Mesenchymal stem cell (in vitro differentiated cells and primary cell): Measurements from ENCODE around the gene ITGB2.

Source experiments
- DNase-seq: peaks from one replicate; pipeline ENCODE4 v3.0.0-alpha.2; 2013
- H2AFZ ChIP-seq: one replicate; pipeline ENCODE4 v1.6.1; 2013; ENCODE audit warnings: low read depth, mild to moderate bottlenecking, control low read depth, inconsistent platforms, low read length, moderate library complexity
- H2AK5ac ChIP-seq: 2 replicates; pipeline ENCODE4 v1.6.1; 2013; ENCODE audit warnings: low read length, moderate library complexity, mild to moderate bottlenecking, inconsistent platforms; ENCODE audit not compliant: severe bottlenecking
- H2BK120ac ChIP-seq: one replicate; pipeline ENCODE4 v1.6.1; 2013; ENCODE audit warnings: low read depth, mild to moderate bottlenecking, inconsistent platforms, low read length, moderate library complexity
- H2BK12ac ChIP-seq, 2 experiments: one replicate each; pipeline ENCODE4 v1.6.1; 2013; ENCODE audit warnings: inconsistent platforms in 2 of 2, low read length in 2 of 2, mild to moderate bottlenecking in 2 of 2, moderate library complexity in 2 of 2, control low read depth in 1 of 2
- H2BK15ac ChIP-seq: one replicate; pipeline ENCODE4 v1.6.1; 2013; ENCODE audit warnings: mild to moderate bottlenecking, low read depth, inconsistent platforms; ENCODE audit not compliant: poor library complexity, severe bottlenecking
- H2BK5ac ChIP-seq: 2 replicates; pipeline ENCODE4 v1.6.1; 2013; ENCODE audit warnings: low read depth, mild to moderate bottlenecking, low read length, control low read depth, inconsistent platforms; ENCODE audit not compliant: poor library complexity, severe bottlenecking
- H3K14ac ChIP-seq, 2 experiments: one replicate each; pipeline ENCODE4 v1.6.1; 2013; ENCODE audit warnings: inconsistent platforms in 2 of 2, low read length in 2 of 2, control low read depth in 1 of 2, mild to moderate bottlenecking in 1 of 2, moderate library complexity in 1 of 2
- H3K18ac ChIP-seq, 2 experiments: one replicate each; pipeline ENCODE4 v1.6.1; 2013; ENCODE audit warnings: inconsistent platforms in 2 of 2, low read length in 2 of 2, control low read depth in 1 of 2, low read depth in 1 of 2, mild to moderate bottlenecking in 1 of 2
- H3K23ac ChIP-seq, 2 experiments: one replicate each; pipeline ENCODE4 v1.6.1; 2013; ENCODE audit warnings: inconsistent platforms in 2 of 2, low read length in 2 of 2, mild to moderate bottlenecking in 2 of 2, moderate library complexity in 2 of 2, control low read depth in 1 of 2
- H3K27ac ChIP-seq: 2 replicates; pipeline ENCODE4 v1.5.1; 2013; ENCODE audit warnings: mild to moderate bottlenecking, moderate library complexity, low read length, control low read depth, inconsistent platforms; ENCODE audit not compliant: poor library complexity, severe bottlenecking
- H3K27me3 ChIP-seq, 2 experiments: 2 replicates each; pipeline versions ENCODE4 v1.6.1 to v1.7.0; 2013; ENCODE audit warnings: low read length in 2 of 2, mild to moderate bottlenecking in 2 of 2, moderate library complexity in 2 of 2, control low read depth in 1 of 2, inconsistent platforms in 1 of 2; ENCODE audit not compliant: control insufficient read depth in 1 of 2, insufficient read depth in 1 of 2
- H3K36me3 ChIP-seq, 2 experiments: 2 replicates each; pipeline versions ENCODE4 v1.6.1 to v1.7.0; 2013; ENCODE audit warnings: low read length in 2 of 2, control low read depth in 1 of 2, inconsistent platforms in 1 of 2, low read depth in 1 of 2, mild to moderate bottlenecking in 1 of 2; ENCODE audit not compliant: insufficient read depth in 2 of 2, control insufficient read depth in 1 of 2
- H3K4ac ChIP-seq, 2 experiments: one replicate each; pipeline ENCODE4 v1.6.1; 2013; ENCODE audit warnings: inconsistent platforms in 2 of 2, low read length in 2 of 2, mild to moderate bottlenecking in 2 of 2, moderate library complexity in 2 of 2, control low read depth in 1 of 2, low read depth in 1 of 2
- H3K4me1 ChIP-seq: 2 replicates; pipeline ENCODE4 v1.6.1; 2013; ENCODE audit warnings: low read depth, low read length, control low read depth; ENCODE audit not compliant: control insufficient read depth, insufficient read depth
- H3K4me2 ChIP-seq: 2 replicates; pipeline ENCODE4 v1.6.1; 2013; ENCODE audit warnings: low read length, mild to moderate bottlenecking, inconsistent platforms; ENCODE audit not compliant: poor library complexity, severe bottlenecking
- H3K4me3 ChIP-seq, 2 experiments: 2 replicates each; pipeline versions ENCODE4 v1.5.1 to v1.7.0; 2013; ENCODE audit warnings: low read length in 2 of 2, mild to moderate bottlenecking in 2 of 2, control low read depth in 1 of 2, low read depth in 1 of 2; ENCODE audit not compliant: insufficient read depth in 1 of 2
- H3K79me1 ChIP-seq: replicated peaks from 2 replicates; pipeline ENCODE4 v1.6.1; 2013; ENCODE audit warnings: mild to moderate bottlenecking, control low read depth, low read length, inconsistent platforms; ENCODE audit not compliant: poor library complexity, severe bottlenecking
- H3K9ac ChIP-seq: 2 replicates; pipeline ENCODE4 v1.7.0; 2013; ENCODE audit warnings: mild to moderate bottlenecking, low read length, moderate library complexity
- H3K9me3 ChIP-seq: 2 replicates; pipeline ENCODE4 v1.7.0; 2013; ENCODE audit warnings: mild to moderate bottlenecking, low read length; ENCODE audit not compliant: control insufficient read depth
- H4K8ac ChIP-seq: one replicate; pipeline ENCODE4 v1.6.1; 2013; ENCODE audit warnings: inconsistent platforms, mild to moderate bottlenecking, low read length, moderate library complexity
- H4K91ac ChIP-seq: one replicate; pipeline ENCODE4 v1.6.1; 2013; ENCODE audit warnings: mild to moderate bottlenecking, low read length, inconsistent platforms
- WGBS: methylation state at CpG from one replicate; pipeline ENCODE4 v1.1.7; 2013; ENCODE audit warnings: mixed read lengths; 5-methylcytosine and 5-hydroxymethylcytosine counted together

ITGB2 gene

DNA sequence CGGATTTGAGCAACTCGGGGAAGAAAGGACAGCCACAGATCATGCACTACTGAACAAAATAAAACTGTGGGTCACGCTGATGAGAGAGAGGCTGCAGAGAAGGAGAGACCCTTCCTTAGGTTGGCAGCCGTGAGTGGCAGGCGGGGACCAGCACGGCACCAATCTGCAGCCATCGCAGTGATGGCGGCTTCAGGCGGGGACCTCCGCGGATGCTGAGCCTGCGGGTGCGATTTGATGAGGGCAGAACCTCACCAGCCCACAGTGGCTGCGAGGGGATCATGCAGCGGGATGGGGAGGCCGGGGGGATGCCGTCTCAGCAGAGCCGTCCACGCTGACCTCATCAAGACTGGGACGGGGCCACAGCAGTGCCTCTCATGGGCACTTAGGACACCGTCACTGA lies 11.8 kb downstream of the ITGB2 start:
- Histone ChIP-seq H3K4me2 (no peak overlapping the region), H2BK12ac (no peak overlapping the region), H2BK15ac (no peak overlapping the region), H3K27me3 (peaks cover 52 to 66% of the 10 kb centered on the region in 2 experiments), H4K8ac (no peak overlapping the region), H3K9me3 (no peaks in the 10 kb centered on the region), H3K18ac (no peak overlapping the region), H2AK5ac (no peak overlapping the region), H3K4ac (no peak overlapping the region), H3K36me3 (no peaks in the 10 kb centered on the region), H2BK120ac (no peak overlapping the region), H2AFZ (no peak overlapping the region), H3K23ac (no peak overlapping the region), H2BK5ac (no peak overlapping the region), H3K9ac (no peak overlapping the region), H4K91ac (no peak overlapping the region), H3K4me3 (no peak overlapping the region), H3K14ac (no peak overlapping the region), H3K4me1 (peaks cover 8% of the 10 kb centered on the region), H3K79me1 (no peaks in the 10 kb centered on the region), H3K27ac (no peak overlapping the region)
- DNase-seq, result no peak
- WGBS, result 92% methylated on average over 21 of the region's 21 CpGs

DNA sequence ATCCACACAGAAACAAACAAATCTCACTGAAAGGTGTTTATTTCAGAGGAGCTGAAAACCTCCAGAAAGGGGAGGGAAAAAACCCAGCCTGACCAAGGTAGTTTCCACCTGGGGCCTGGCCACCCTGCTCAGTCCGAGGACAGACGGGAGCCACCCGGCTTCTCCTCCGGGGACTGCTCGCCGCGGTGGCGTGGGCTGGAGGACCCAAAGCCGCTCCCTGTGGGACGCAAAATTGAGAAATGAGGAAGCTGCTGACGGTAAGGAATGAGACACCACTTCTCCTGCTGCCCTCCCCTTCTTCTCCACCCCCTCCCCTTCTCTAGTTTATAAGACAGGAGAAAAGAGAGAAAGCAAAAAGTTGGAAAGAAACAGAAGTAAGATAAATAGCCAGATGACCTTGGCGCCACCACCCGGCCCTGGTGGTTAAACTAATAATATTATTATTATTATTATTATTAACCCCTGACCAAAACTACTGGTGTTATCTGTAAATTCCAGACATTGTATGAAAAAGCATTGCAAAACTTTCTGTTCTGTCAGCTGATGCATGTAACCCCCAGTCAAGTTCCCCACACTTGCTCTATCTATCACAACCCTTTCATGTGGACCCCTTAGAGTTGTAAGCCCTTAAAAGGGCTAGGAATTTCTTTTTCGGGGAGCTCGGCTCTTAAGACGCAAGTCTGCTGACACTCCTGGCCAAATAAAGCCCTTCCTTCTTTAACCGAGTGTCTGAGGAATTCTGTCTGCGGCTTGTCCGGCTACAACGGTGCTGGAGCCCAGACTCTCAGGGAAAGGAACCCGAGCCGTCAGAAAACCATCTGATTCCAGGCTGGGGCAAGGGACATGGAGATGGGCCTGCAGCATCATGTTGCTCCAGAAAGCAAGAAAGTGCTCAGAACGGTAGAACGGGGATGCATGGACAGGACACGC lies 12.5 kb downstream of the ITGB2 start:
- Histone ChIP-seq H3K4me3 (peak overlapping the region in 1 of 2 experiments; percentile 45), H2AK5ac (no peak overlapping the region), H3K4me1 (peaks cover 11% of the 10 kb centered on the region), H4K91ac (no peak overlapping the region), H4K8ac (no peak overlapping the region), H2BK15ac (no peak overlapping the region), H2BK120ac (no peak overlapping the region), H3K9me3 (no peaks in the 10 kb centered on the region), H3K14ac (no peak overlapping the region), H3K23ac (no peak overlapping the region), H2BK12ac (no peak overlapping the region), H3K36me3 (no peaks in the 10 kb centered on the region), H3K27me3 (peaks cover 53 to 65% of the 10 kb centered on the region in 2 experiments), H3K79me1 (no peaks in the 10 kb centered on the region), H2AFZ (no peak overlapping the region), H3K9ac (peak overlapping the region; percentile 0), H3K18ac (no peak overlapping the region), H3K4ac (no peak overlapping the region), H2BK5ac (no peak overlapping the region), H3K4me2 (no peak overlapping the region), H3K27ac (no peak overlapping the region)
- DNase-seq, result no peak
- 84% methylated on average over 14 of the region's 25 CpGs for WGBS

DNA sequence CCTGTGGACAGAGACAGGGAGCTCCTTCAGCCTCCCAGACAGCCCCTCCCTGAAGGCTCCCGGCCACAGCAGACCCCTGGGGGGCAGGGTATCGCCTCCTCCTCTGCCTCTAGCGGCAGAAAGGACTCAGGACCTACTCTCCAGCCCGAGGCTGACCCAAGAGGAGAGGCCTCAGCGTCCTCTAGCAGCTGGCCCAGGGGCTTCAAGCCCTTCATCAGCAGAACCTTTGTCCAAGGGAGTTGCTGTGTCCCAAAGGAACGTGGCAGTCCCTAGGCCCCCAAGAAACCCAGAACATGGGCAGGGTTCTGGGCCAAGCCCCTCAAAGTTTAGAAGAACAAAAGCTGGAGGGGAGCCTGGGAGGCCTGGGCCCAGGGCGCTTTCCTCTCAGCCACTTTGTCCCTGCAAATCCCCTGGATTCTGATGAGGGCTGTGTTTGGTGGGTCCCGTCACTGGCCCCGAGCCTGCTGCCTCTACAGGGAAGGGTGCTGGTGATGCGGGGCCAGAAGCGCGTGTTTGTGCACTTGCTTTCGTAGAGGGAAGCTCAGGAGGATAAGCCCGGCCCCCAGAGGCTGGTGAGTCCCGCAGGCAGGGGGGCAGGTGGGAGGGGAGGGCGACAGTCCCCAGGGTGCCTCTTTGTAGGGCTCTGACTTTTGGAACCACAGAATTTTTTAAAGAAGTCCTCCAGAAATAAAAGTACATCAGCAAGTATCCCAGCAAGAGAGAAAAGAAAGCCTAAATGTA lies 13.3 kb downstream of the ITGB2 start:
- Histone ChIP-seq H2BK15ac (no peak overlapping the region), H3K14ac (no peak overlapping the region), H3K18ac (no peak overlapping the region), H3K36me3 (no peaks in the 10 kb centered on the region), H4K8ac (no peak overlapping the region), H3K4me3 (peak overlapping the region in 1 of 2 experiments; percentile 45), H3K27me3 (peaks cover 56 to 64% of the 10 kb centered on the region in 2 experiments), H3K4ac (no peak overlapping the region), H3K79me1 (no peaks in the 10 kb centered on the region), H2AK5ac (no peak overlapping the region), H3K23ac (no peak overlapping the region), H4K91ac (no peak overlapping the region), H3K27ac (no peak overlapping the region), H2BK5ac (no peak overlapping the region), H3K4me2 (no peak overlapping the region), H2BK12ac (no peak overlapping the region), H3K4me1 (peaks cover 12% of the 10 kb centered on the region), H3K9ac (peak overlapping the region; percentile 0), H3K9me3 (no peaks in the 10 kb centered on the region), H2BK120ac (no peak overlapping the region), H2AFZ (no peak overlapping the region)
- 51% methylated on average over 15 of the region's 16 CpGs for WGBS
- DNase-seq, result no peak

DNA sequence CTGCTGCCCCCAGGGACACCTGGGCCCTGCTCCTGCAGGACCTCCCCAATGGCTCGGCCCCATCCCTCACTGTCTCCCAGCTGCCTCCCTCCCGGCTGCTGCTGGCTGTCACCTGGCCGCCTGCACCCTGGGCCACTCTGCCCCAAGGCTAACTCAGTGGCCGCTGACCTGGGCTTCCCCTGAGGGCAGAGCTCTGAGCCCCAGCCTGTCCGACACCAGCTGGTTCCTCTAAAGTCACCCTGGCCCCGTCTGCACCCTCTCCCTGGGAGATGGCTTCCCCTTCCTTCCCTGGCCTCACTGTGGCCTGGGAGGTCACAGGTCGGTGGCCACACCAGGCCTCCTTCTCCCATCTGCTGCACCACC lies 15.0 kb downstream of the ITGB2 start:
- 78% methylated on average over 7 of the region's 7 CpGs for whole genome bisulfite sequencing

More for the DNA sequence above, 15.0 kb downstream of the ITGB2 start:
- Histone ChIP-seq H4K91ac (no peak overlapping the region), H2BK15ac (no peak overlapping the region), H3K27me3 (peaks cover 58 to 73% of the 10 kb centered on the region in 2 experiments), H2AK5ac (no peak overlapping the region), H2BK120ac (no peak overlapping the region), H3K4me2 (no peak overlapping the region), H3K4me3 (no peak overlapping the region), H2BK5ac (no peak overlapping the region), H3K27ac (no peak overlapping the region), H2BK12ac (no peak overlapping the region), H3K14ac (no peak overlapping the region), H3K36me3 (no peaks in the 10 kb centered on the region), H3K9me3 (no peaks in the 10 kb centered on the region), H3K23ac (no peak overlapping the region), H2AFZ (no peak overlapping the region), H3K4me1 (peaks cover 6% of the 10 kb centered on the region), H3K9ac (no peak overlapping the region), H3K4ac (no peak overlapping the region), H3K18ac (no peak overlapping the region), H3K79me1 (no peaks in the 10 kb centered on the region), H4K8ac (no peak overlapping the region)
- DNase-seq, result no peak
